HG03139 (cell line): Measurements from ENCODE around the gene DLGAP1.

ENCODE experiments used
- ATAC-seq: cut with Tn5 transposase; IDR thresholded peaks from one replicate; pipeline ENCODE4 v1.9.1; 2021; ENCODE audit not compliant: unreplicated experiment

DLGAP1 gene

GRCh38 chr18:3669376-3669775, 785.7 kb downstream of the DLGAP1 start:
- ATAC-seq, result no peak

- no peak for ATAC-seq
Measured at GRCh38 chr18:3667255-3668137, 787.6 kb downstream of the DLGAP1 start.

- ATAC-seq, result no peak
Measured at GRCh38 chr18:3666526-3667254, 788.4 kb downstream of the DLGAP1 start.

GRCh38 chr18:3665780-3666525, 789.2 kb downstream of the DLGAP1 start:
- no peak for ATAC-seq

DNA sequence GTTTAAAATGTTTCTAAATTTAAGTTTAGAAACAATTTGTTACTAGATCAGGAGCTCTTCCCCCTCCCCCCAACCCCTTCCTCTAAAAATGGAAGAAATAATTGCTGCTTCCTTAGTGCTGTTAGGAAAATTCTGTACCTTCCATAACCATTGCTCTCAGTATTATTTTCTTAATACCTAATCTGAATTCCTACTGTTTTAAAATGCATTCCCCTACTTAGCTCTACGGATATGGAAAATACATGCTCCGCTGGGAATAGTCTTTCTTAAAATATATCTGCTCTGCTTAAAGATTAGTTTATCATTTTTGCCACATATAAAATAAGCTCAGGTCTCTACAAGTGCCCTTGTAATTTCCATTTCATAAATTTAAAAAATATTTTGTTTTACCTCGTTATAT, 789.9 kb downstream of the DLGAP1 start:
- ATAC-seq, result no peak

GRCh38 chr18:3664563-3665178, 790.4 kb downstream of the DLGAP1 start:
- no peak for ATAC-seq

- ATAC-seq, result no peak
Measured at GRCh38 chr18:3663870-3664512, 791.1 kb downstream of the DLGAP1 start.

- ATAC-seq, result no peak
Measured at GRCh38 chr18:3661989-3662388, 793.1 kb downstream of the DLGAP1 start.

DNA sequence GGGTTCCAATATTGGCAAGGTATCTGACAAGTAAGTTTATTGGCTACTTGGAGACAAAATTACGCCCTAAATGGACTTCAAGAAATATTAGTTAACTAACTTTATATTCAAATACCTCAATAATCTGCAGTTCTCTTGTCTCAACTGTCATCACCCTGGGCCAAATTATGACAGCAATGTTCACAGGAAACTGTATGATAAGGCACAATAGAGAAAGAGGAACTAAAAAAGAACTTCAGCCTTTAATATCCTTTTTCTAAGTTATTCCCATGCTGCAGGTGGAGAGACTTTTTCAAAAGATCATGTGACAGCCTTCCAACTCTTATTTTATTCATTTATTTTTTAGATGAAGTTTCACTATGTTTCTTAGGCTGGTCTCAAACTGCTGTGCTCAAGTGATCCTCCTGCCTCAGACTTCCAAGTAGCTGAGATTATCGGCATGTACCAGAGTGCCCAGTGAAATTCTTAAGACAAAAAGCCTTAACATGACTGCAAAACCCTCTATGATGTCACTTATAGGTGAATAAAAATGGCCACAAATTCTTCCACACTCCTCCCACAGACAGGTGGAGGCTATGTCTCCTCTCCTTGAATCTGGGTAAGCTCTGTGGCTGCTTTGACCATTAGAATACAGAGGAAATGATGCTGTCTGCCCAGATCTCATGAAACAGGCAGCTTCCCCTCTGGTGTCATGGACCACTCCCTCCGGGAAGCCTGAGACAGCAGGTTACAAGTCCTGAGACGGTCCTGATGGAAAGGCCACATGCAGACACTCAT, 794.2 kb downstream of the DLGAP1 start:
- no peak for ATAC-seq

GRCh38 chr18:3658529-3658928, 796.6 kb downstream of the DLGAP1 start:
- ATAC-seq, result no peak

GRCh38 chr18:3655254-3656050, 799.7 kb downstream of the DLGAP1 start:
- no peak for ATAC-seq

DNA sequence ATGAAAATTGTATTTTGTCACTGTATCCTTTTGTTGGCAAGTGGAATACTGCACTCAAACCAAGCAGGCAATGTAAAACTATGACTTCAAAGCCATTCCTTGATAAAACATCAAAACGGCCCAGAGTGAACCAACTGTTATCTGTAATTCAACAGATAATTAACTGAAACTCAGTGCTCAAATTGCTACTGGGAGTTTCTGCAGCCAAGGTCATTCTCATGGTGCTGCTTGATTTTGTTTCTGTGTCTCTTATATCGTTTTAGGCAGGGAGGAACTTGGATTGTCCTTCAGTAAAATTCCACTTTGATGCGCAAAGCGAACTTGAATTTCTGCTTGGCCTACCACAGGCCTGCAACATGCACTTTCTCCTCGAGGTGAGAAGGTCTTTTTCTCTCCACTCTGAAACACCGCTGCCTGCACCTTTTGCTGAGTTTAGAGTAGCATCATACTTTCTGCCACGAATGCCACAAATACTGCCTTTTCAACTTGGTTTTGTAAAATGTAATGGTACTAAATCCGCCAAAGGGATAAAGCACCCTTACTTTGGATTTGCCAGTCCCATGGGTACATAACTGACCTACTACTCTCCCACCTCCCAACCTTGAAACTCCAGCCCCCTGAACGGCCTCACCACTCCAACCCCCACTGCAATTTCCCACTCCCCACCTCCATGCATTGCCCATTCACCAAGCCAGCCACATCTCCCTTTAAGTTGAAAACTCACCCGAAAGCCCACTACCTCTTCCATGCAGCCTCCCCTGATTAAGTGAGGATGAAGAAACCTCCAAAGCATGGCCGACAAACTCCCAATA, 800.5 kb downstream of the DLGAP1 start:
- ATAC-seq, result no peak

- ATAC-seq, result no peak
Measured at GRCh38 chr18:3653851-3654441, 801.2 kb downstream of the DLGAP1 start.

DNA sequence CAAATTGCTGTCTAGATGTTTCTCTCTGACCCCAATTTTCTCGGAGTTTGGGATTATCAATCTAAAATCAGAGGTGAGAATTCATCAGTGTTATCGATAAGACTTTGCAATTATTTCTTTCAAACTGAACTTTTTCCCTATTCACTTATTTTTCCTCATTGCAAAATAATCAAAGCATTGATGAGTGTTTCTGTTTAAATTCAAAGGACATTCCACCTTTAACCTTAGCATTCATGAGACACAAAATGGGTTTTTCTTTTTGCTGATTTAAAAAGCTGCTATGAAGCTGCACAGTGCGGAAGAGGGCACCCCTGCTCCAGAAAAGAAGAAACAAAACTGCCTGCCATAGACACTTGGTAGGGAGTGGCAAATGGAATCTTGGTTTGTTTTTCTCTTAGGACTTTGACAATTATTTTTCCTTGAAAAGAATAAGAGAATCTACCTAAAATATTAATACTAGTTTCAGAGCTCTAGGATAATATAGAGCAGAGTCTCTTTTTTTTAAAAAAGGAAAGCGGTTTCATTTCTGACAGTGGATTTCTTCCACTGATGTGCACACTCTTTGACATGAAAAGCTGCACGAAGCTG, 801.8 kb downstream of the DLGAP1 start:
- ATAC-seq, result no peak

DNA sequence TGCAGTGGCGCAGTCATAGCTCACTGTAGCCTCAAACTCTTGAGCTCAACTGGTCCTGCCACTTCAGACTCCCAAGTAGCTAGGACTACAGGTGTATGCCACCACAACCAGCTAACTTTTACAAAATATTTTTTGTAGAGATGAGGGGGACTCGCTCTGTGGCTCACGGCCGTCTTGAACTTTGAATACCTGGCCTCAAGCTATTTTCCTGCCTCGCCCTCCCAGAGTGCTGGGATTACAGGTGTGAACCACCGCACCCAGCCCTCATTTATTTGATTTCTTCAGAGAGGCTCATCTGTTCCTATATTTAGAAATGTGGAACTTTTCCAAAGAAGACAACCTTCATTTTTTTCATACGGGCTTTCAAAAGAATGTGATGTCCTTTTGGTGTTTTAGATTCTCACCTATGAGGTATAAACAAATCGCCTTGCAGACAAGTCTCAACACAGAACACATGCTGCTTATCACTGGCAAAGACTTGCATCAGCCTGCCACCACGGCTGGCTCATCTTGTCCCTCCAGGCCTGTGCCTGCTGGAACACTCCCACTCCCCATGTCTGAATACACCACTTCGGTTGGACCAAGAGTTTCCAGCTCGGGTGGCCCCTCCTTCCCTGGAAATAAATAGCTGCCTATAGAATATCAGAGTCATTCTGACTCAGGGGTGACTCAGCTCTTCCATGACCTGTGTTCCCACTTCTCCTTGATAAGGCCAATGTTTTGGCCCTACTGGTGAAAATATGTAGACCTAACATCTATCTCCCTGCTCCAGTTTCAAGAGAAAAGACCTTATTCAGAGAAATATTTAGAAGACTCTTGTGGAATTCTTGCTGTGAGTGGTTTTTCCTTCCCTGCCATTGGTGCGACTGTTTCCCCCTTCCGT, 802.5 kb downstream of the DLGAP1 start:
- no peak for ATAC-seq

DNA sequence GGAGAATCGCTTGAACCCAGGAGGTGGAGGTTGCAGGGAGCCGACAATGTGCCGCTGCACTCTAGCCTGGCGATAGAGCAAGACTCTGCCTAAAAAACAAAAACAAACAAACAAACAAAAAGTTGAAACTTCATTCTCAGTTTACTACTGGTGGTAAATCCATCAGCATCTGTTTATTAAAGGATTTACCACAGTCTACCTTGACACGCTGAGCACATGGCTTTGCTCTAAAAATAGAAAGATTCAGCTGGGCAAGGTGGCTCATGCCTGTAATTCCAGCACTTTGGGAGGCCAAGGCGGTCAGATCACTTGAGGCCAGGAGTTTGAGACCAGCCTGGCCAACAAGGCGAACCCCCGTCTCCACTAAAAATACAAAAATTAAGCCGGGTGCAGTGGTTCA, 803.8 kb downstream of the DLGAP1 start:
- no peak for ATAC-seq
